ENCODE results near the gene ZDHHC19.
"Not testable (repeated sequence)": the region's sequence is repeated elsewhere in the genome, so short reads cannot be mapped to it uniquely, and the experiment has no call there.

ZDHHC19 gene

DNA sequence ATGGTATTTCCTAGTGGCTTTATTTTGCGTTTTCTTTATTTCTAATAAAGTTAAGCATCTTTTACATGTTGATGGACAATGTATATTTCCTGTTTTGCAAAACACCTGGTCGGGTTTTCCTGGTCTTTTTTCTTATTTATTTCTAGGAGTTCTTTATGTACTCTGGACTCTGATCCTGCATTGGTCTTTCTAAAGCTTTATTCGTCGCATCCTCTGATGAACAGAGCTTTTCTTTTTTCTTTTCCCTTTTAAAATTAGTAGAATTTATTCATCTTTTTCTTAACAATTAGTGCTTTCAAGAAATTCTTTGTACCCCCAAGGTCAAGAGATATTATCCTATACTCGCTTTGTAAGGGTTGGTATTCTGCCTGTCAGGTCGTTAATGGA, 32.2 kb downstream of the ZDHHC19 start:
- TF ChIP-seq, protein P1, sequence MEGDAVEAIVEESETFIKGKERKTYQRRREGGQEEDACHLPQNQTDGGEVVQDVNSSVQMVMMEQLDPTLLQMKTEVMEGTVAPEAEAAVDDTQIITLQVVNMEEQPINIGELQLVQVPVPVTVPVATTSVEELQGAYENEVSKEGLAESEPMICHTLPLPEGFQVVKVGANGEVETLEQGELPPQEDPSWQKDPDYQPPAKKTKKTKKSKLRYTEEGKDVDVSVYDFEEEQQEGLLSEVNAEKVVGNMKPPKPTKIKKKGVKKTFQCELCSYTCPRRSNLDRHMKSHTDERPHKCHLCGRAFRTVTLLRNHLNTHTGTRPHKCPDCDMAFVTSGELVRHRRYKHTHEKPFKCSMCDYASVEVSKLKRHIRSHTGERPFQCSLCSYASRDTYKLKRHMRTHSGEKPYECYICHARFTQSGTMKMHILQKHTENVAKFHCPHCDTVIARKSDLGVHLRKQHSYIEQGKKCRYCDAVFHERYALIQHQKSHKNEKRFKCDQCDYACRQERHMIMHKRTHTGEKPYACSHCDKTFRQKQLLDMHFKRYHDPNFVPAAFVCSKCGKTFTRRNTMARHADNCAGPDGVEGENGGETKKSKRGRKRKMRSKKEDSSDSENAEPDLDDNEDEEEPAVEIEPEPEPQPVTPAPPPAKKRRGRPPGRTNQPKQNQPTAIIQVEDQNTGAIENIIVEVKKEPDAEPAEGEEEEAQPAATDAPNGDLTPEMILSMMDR (IDR thresholded peaks at IDR 0.05; ENCODE audit: low read depth, low read length), result no peak
- no peak for DNase-seq (ENCODE audit: extremely low read depth, low read depth)

DNA sequence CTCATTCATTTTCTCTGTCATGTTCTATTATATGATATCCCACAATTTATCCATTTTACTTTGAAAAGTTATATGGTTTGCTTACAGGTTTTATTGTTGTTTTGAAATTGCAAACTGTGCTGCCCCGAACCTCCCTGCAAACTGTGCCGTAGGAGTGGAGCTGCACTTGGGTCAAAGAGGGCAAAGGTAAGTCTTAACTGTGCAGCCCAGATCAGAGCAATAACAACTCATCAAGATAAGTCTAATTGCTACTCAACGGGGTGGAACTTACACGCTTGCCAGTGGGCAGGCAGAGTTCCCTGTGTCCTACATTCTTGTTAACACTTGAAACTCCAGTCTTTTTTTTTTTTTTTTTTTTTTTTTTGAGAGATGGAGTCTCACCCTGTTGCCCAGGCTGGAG, 33.2 kb downstream of the ZDHHC19 start:
- TF ChIP-seq, protein P1 (IDR thresholded peaks at IDR 0.05; ENCODE audit: low read depth, low read length), result no peak

DNA sequence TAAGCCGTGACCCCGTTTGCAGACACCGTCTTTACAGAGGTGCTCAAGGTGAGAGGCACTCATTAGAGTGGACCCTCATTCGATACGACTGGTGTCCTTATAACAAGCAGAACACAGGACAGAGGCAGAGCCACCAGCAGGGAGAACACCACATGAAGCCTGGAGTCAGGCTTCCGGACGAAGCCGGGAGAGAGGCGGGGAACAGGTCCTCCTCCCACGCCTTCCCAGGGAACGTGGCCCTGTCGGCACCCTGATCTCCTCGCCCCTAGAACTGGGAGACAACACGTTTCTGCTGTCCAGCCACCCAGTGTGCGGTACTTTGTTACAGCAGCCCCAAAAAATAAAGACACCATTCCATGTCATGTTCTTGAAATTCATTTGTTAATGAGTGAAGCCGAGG, 33.6 kb downstream of the ZDHHC19 start:
- no peak for DNase-seq (ENCODE audit: extremely low read depth, low read depth)

More for the DNA sequence above, 33.2 kb downstream of the ZDHHC19 start:
- no peak for DNase-seq (ENCODE audit: extremely low read depth, low read depth)

DNA sequence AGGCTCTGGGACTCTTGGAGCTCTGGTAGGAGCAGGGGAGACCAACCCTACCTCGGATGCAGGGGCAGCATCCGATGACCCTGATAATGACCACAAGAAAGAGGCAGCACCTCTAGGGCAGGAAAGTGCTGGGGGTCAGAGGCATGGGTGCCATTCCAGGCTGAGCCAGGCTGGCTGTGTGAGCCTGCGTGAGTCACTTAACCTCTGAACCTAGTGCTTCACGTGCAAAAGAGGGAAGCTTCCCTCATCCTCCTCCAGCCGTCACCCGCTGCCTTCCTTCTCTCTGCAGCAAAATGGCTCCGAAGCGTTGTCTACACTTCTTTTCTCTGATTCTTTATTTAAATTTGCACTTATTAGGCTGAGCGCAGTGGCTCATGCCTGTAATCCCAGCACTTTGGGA, 35.5 kb downstream of the ZDHHC19 start:
- TF ChIP-seq, protein P1 (IDR thresholded peaks at IDR 0.05; ENCODE audit: low read depth, low read length), result no peak
- no peak for DNase-seq (ENCODE audit: extremely low read depth, low read depth)

More for the DNA sequence above, 33.6 kb downstream of the ZDHHC19 start:
- TF ChIP-seq, protein P1 (IDR thresholded peaks at IDR 0.05; ENCODE audit: low read depth, low read length), result no peak

- DNase-seq (ENCODE audit: extremely low read depth, low read depth), result no peak
- TF ChIP-seq, protein P1 (IDR thresholded peaks at IDR 0.05; ENCODE audit: low read depth, low read length), result no peak
Measured at GRCh38 chr3:196175116-196175625, 36.0 kb downstream of the ZDHHC19 start.

- DNase-seq (ENCODE audit: extremely low read depth, low read depth), result no peak
- TF ChIP-seq, protein P1 (IDR thresholded peaks at IDR 0.05; ENCODE audit: low read depth, low read length), result no peak
Measured at GRCh38 chr3:196174652-196175051, 36.5 kb downstream of the ZDHHC19 start.

DNA sequence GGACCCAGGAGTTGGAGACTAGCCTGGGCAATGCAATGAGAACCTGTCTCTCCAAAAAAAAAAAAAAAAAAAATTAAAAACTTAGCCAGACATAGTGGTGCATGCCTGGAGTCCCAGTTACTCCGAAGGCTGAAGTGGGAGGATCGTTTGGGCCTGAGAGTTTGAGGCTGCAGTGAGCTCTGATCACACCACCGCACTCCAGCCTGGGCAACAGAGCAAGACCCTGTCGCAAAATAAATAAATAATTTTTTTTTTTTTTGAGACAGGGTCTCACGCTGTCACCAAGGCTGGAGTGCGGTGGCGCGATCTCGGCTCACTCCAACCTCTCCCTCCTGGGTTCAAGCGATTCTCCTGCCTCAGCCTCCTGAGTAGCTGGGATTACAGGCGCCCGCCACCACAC, 40.9 kb downstream of the ZDHHC19 start:
- not testable (repeated sequence) for DNase-seq (ENCODE audit: extremely low read depth, low read depth)

DNA sequence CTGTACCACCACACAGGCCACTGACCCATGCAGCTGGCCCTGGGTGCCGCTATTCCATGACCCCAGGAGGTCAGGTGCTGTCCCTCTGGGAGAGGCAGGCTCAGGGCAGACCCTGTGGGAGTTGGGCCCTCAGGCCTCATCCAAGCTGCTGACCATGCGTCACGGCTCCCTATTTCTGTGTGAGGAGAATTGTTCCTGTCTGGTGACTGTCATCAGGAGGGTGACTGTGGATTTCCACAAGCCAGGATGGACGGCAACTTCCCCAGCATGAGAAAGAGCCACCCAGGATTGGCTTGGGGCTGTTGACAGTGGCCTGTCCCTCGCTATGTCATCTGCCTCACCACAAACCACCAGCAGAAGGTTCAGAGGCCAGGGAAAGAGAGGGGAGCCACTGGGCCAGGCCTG, 41.4 kb downstream of the ZDHHC19 start:
- TF ChIP-seq, protein P1 (IDR thresholded peaks at IDR 0.05; ENCODE audit: low read depth, low read length), result no peak
- DNase-seq (ENCODE audit: extremely low read depth, low read depth), result no peak

Measured in AG09319 (cell line).